Measurements from ENCODE around the gene SUN2. TPM values are rescaled to one million over a fixed set of nuclear protein-coding genes. Genes with fewer than 3 reads are reported as not detected.

The SUN2 gene
- total RNA-seq, 1 donor from 2014 or later, result 41.7 TPM

- Mint-ChIP-seq H3K27ac (ENCODE audit: unreplicated experiment) (no peak overlapping the region), H3K36me3 (ENCODE audit: low read depth) (no peaks in the 10 kb centered on the region), H3K4me3 (no peak overlapping the region), H3K4me1 (peaks cover 13% of the 10 kb centered on the region), H3K27me3 (ENCODE audit: low read depth) (peaks cover 65% of the 10 kb centered on the region), H3K9me3 (peaks cover 3% of the 10 kb centered on the region)
- DNase-seq (ENCODE audit: low read depth, low spot score), result no peak
- TF ChIP-seq CTCF (conservative IDR thresholded peaks at IDR 0.05), result no peak
Observed at GRCh38 chr22:38796262-38796957, 40.6 kb upstream of the SUN2 start.

- H3K27me3 Mint-ChIP-seq (ENCODE audit: low read depth), result peaks cover 57% of the 10 kb centered on the region
- no peak for TF ChIP-seq CTCF (conservative IDR thresholded peaks at IDR 0.05)
- H3K36me3 Mint-ChIP-seq (ENCODE audit: low read depth), result no peaks in the 10 kb centered on the region
- H3K9me3 Mint-ChIP-seq, result peaks cover 3% of the 10 kb centered on the region
- H3K4me1 Mint-ChIP-seq, result peaks cover 13% of the 10 kb centered on the region
- H3K27ac Mint-ChIP-seq (ENCODE audit: unreplicated experiment), result no peak overlapping the region
- no peak for DNase-seq (ENCODE audit: low read depth, low spot score)
- H3K4me3 Mint-ChIP-seq, result peak overlapping the region; percentile 30
Observed at GRCh38 chr22:38795569-38795968, 39.8 kb upstream of the SUN2 start.

GRCh38 chr22:38793721-38794466, 38.1 kb upstream of the SUN2 start, which contains the start of gene DNAL4:
Gene DNAL4 (minus strand): TSS chr22:38794143. CDS start chr22:38782731, 11,412 bp downstream.
- no peak for TF ChIP-seq CTCF (conservative IDR thresholded peaks at IDR 0.05)
- H3K4me3 Mint-ChIP-seq, result peak within 1 kb of the TSS; percentile 95
- H3K27me3 Mint-ChIP-seq (ENCODE audit: low read depth), result peaks cover 43% of the 10 kb centered on the region
- no peaks in the 10 kb centered on the region for H3K36me3 Mint-ChIP-seq (ENCODE audit: low read depth)
- H3K9me3 Mint-ChIP-seq, result peaks cover 2% of the 10 kb centered on the region
- H3K4me1 Mint-ChIP-seq, result peaks cover 13% of the 10 kb centered on the region
- peak; percentile 77 for DNase-seq (ENCODE audit: low read depth, low spot score)
- H3K27ac Mint-ChIP-seq (ENCODE audit: unreplicated experiment), result peak within 1 kb of the TSS; percentile 72

- no peak for DNase-seq (ENCODE audit: low read depth, low spot score)
- Mint-ChIP-seq H3K9me3 (no peaks in the 10 kb centered on the region), H3K36me3 (ENCODE audit: low read depth) (no peaks in the 10 kb centered on the region), H3K27ac (ENCODE audit: unreplicated experiment) (peak overlapping the region; percentile 72), H3K27me3 (ENCODE audit: low read depth) (peaks cover 37% of the 10 kb centered on the region), H3K4me1 (peaks cover 13% of the 10 kb centered on the region), H3K4me3 (peak overlapping the region; percentile 95)
- no peak for TF ChIP-seq CTCF (conservative IDR thresholded peaks at IDR 0.05)
Observed at GRCh38 chr22:38793317-38793716, 37.5 kb upstream of the SUN2 start.

GRCh38 chr22:38792833-38793232, 37.0 kb upstream of the SUN2 start:
- Mint-ChIP-seq H3K27ac (ENCODE audit: unreplicated experiment) (peak overlapping the region; percentile 2), H3K27me3 (ENCODE audit: low read depth) (peaks cover 32% of the 10 kb centered on the region), H3K4me3 (peak overlapping the region; percentile 95), H3K4me1 (peaks cover 13% of the 10 kb centered on the region), H3K9me3 (no peaks in the 10 kb centered on the region), H3K36me3 (ENCODE audit: low read depth) (no peaks in the 10 kb centered on the region)
- TF ChIP-seq CTCF (conservative IDR thresholded peaks at IDR 0.05), result no peak
- no peak for DNase-seq (ENCODE audit: low read depth, low spot score)
